Measurements from ENCODE around the gene SARDH. TPM values are rescaled to one million over a fixed set of nuclear protein-coding genes. Genes with fewer than 3 reads are reported as not detected.

SARDH gene
- total RNA-seq, 4 donors from 2014 or later: 2.9 to 16.4 (median 5.9) TPM

DNA sequence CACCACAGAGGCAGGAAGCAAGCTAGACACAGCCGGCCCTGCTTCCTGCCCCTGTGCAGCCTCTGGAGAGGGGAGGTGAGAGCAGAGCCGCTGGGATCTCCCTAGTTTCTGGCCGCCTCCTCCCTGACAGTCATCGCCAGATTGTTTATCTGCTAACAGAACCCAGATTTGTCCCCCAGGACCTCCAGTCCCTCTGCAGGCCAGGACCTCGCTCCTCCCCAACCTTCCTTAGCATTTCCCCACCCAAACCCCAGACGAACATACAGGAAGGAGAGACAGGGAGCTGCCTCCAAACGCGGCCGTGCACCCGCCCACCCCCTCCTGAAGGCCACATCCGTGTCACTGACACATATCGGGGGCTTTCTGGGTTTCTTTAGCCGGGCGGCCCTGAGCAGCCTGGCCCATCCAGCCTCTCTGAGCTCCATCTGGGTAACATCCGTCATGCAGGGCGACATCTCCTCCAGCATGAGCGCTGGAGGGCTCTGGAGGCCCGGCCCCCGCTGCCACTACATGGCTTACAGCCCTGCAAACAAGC, 54.5 kb downstream of the SARDH start:
- peaks cover 0 to 29% (median 10%) of the 10 kb centered on the region in 4 donors for H3K4me1 ChIP-seq
- H3K27me3 ChIP-seq: no peaks in the 10 kb centered on the region
- TF ChIP-seq POLR2A (IDR thresholded peaks at IDR 0.05): no peak
- TF ChIP-seq EP300 (IDR thresholded peaks at IDR 0.05): no peak
- TF ChIP-seq, protein P1, sequence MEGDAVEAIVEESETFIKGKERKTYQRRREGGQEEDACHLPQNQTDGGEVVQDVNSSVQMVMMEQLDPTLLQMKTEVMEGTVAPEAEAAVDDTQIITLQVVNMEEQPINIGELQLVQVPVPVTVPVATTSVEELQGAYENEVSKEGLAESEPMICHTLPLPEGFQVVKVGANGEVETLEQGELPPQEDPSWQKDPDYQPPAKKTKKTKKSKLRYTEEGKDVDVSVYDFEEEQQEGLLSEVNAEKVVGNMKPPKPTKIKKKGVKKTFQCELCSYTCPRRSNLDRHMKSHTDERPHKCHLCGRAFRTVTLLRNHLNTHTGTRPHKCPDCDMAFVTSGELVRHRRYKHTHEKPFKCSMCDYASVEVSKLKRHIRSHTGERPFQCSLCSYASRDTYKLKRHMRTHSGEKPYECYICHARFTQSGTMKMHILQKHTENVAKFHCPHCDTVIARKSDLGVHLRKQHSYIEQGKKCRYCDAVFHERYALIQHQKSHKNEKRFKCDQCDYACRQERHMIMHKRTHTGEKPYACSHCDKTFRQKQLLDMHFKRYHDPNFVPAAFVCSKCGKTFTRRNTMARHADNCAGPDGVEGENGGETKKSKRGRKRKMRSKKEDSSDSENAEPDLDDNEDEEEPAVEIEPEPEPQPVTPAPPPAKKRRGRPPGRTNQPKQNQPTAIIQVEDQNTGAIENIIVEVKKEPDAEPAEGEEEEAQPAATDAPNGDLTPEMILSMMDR (IDR thresholded peaks at IDR 0.05): no peak
- H3K9me3 ChIP-seq: no peaks in the 10 kb centered on the region
- 59% methylated on average over 13 to 18 of the region's 19 CpGs for WGBS, 2 donors
- H3K4me3 ChIP-seq: no peak overlapping the region
- no peak for DNase-seq (ENCODE audit: low spot score in 2 of 2)
- no peaks in the 10 kb centered on the region for H3K36me3 ChIP-seq
- H3K27ac ChIP-seq: peak overlapping the region in 2 of 4 donors; percentile 17 to 75

DNA sequence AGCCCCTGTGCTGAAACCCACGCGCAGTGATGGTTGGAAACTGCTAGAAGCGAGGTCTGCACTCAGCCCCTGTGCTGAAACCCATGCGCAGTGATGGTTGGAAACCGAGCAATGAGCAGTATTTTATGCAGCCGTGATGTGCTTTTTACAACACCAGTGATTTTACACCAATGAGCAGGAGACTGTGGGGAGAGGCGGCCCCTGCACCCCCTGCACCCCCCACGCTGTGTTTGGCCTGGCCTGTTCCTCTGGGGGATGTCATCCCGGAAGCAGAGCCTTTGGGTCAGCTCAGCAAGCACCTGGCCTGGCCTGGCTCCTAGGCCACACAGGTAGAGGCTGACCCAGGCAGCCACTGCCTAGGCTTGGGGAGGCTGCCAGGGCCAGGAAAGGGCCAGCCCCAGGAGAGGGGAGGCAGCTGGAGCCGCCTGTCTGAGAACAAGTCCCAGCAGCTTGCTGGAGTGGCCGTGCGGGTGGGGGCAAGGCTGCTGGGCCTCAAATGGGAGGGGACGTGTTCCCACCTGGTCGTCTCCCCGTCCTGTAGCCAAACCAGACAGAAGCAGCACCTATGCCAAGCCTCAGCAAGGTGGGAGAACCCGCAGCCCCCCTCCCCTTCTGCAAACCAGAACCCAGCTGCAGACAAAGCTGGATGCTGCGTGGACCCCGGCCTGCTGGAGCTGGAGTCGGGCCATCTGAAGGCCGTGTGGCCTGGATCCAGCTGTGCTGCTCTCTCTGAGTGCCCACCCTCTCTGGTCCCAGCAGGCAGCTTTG, 55.1 kb downstream of the SARDH start:
- DNase-seq (ENCODE audit: low spot score in 2 of 2): no peak
- no peaks in the 10 kb centered on the region for H3K9me3 ChIP-seq
- no peaks in the 10 kb centered on the region for H3K36me3 ChIP-seq
- 55 to 79% methylated on average over 15 to 19 of the region's 20 CpGs for WGBS, 2 donors
- peaks cover 0 to 29% (median 10%) of the 10 kb centered on the region in 4 donors for H3K4me1 ChIP-seq
- H3K27me3 ChIP-seq: no peaks in the 10 kb centered on the region
- no peak overlapping the region for H3K4me3 ChIP-seq
- H3K27ac ChIP-seq: peak overlapping the region in 2 of 4 donors; percentile 9 to 75
- TF ChIP-seq POLR2A (IDR thresholded peaks at IDR 0.05): no peak
- TF ChIP-seq EP300 (IDR thresholded peaks at IDR 0.05): no peak
- TF ChIP-seq, protein P1 (IDR thresholded peaks at IDR 0.05): no peak

DNA sequence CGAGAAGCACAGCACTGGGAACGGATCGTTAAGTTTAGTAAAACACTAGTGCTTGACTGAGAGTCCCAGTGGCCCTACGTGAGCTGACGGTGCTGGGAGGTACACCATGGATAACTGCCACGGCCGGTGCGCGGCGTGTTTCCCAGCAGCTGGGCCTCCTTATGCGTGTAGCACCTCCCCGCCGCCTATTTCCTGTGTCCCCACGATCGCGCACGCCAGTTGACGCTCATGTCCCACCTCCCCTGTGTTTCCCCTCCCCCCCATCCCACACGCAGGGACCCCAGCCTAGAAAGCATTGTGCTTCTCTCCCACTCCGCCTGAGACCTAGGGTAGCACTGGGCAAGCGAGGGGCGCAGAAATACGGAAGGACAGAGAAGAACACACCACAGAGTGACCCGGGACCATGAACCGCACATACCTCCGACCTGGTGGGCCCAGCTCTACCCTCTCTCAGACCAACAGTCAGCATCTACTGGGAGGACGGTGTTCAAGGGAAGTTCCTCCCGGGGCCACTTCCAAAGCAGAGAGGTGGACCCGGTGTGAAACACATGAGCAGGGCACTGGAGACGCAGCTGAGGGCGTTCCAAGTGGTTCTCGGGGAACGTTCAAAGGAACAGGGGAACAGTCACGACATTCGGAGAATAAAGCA, 56.4 kb downstream of the SARDH start:
- no peak overlapping the region for H3K27ac ChIP-seq
- 93% methylated on average over 35 of the region's 35 CpGs for WGBS, 2 donors
- no peak for DNase-seq (ENCODE audit: low spot score in 2 of 2)
- TF ChIP-seq POLR2A (IDR thresholded peaks at IDR 0.05) (no peak), EP300 (IDR thresholded peaks at IDR 0.05) (no peak)
- TF ChIP-seq, protein P1 (IDR thresholded peaks at IDR 0.05): no peak
- no peaks in the 10 kb centered on the region for H3K27me3 ChIP-seq
- no peaks in the 10 kb centered on the region for H3K36me3 ChIP-seq
- peaks cover 0 to 29% (median 10%) of the 10 kb centered on the region in 4 donors for H3K4me1 ChIP-seq
- no peaks in the 10 kb centered on the region for H3K9me3 ChIP-seq
- no peak overlapping the region for H3K4me3 ChIP-seq

DNA sequence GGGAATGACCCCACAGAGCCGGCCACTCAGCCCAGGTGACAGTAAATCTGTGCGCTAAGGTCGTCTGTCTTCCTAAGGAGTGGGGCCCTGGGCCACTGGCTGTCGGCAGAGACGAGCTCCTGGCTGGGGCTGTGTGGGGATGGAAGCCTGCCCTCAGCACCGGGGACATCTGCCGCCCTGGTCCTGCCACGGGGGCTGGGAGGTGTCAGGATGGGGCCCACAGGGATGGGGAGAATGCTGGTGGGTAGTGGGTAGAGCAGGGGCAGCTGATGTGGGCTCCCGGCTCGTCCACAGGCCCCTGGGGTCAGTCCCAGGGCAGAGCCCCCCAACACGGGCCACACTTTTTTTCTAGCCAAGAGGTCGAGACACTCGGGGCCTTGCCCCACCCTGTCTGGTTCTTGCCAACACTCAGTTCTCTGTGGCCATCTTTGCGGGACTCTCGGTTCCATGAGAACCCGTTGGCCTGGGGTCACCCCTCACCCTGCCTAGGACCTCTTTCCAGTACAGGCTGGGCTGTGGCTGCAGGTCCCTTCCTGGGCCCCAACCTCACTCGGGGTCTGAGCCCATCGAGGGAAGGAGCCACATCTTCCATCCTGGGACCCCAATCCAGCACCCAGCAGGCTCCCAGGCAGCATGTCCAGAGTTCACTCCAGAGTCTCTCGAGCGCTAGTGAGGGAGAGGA, 57.0 kb downstream of the SARDH start:
- no peak overlapping the region for H3K27ac ChIP-seq
- H3K27me3 ChIP-seq: no peaks in the 10 kb centered on the region
- no peak overlapping the region for H3K4me3 ChIP-seq
- no peak for DNase-seq (ENCODE audit: low spot score in 2 of 2)
- WGBS, 2 donors: 84 to 85% methylated on average over 14 to 16 of the region's 20 CpGs
- no peaks in the 10 kb centered on the region for H3K9me3 ChIP-seq
- H3K4me1 ChIP-seq: peaks cover 0 to 29% (median 10%) of the 10 kb centered on the region in 4 donors
- H3K36me3 ChIP-seq: no peaks in the 10 kb centered on the region
- TF ChIP-seq EP300 (IDR thresholded peaks at IDR 0.05) (no peak), POLR2A (IDR thresholded peaks at IDR 0.05) (no peak)
- TF ChIP-seq, protein P1 (IDR thresholded peaks at IDR 0.05): no peak

All from tibial nerve (tissue), 4 donors.